IPS DF 6.9 (cell line): ENCODE results near the gene MAST4.
A peak's percentile ranks its signal among the peaks of the same experiment; 100 is the strongest.

Experiments
- DNase-seq: peaks from one replicate; pipeline ENCODE4 v3.0.0-alpha.2; 2013; ENCODE audit warnings: low read depth, low spot score
- H3K27ac ChIP-seq: one replicate; pipeline ENCODE4 v1.5.1; 2013; ENCODE audit warnings: low read length, control low read depth
- H3K27me3 ChIP-seq: 2 replicates; pipeline ENCODE4 v1.6.1; 2013; ENCODE audit warnings: mild to moderate bottlenecking, low read length; ENCODE audit not compliant: control insufficient read depth, insufficient read depth
- H3K36me3 ChIP-seq: 2 replicates; pipeline ENCODE4 v1.6.1; 2013; ENCODE audit warnings: low read length; ENCODE audit not compliant: control insufficient read depth, insufficient read depth
- H3K4me1 ChIP-seq: 2 replicates; pipeline ENCODE4 v1.6.1; 2013; ENCODE audit warnings: low read length; ENCODE audit not compliant: control insufficient read depth, insufficient read depth
- H3K4me3 ChIP-seq: 2 replicates; pipeline ENCODE4 v1.5.1; 2013; ENCODE audit warnings: mild to moderate bottlenecking, low read length
- H3K9me3 ChIP-seq: 2 replicates; pipeline ENCODE4 v1.6.1; 2013; ENCODE audit warnings: low read length, inconsistent platforms; ENCODE audit not compliant: control insufficient read depth, insufficient read depth
- WGBS: extraction: QIAGEN DNeasy Blood & Tissue Kit; methylation state at CpG from one replicate; pipeline ENCODE4 v1.1.7; 2013; ENCODE audit warnings: mixed read lengths, missing lambda C conversion rate; ENCODE audit not compliant: insufficient read length, insufficient coverage; 5-methylcytosine and 5-hydroxymethylcytosine counted together

Gene MAST4

GRCh38 chr5:67182301-67182790 is 586.2 kb downstream of the MAST4 start:
- H3K27me3 ChIP-seq, result no peaks in the 10 kb centered on the region
- WGBS, result no CpG with 5 or more reads among the region's 6 CpGs
- no peaks in the 10 kb centered on the region for H3K4me1 ChIP-seq
- DNase-seq, result peak; percentile 27
- no peaks in the 10 kb centered on the region for H3K9me3 ChIP-seq
- no peak overlapping the region for H3K27ac ChIP-seq
- H3K4me3 ChIP-seq, result no peak overlapping the region
- no peaks in the 10 kb centered on the region for H3K36me3 ChIP-seq

GRCh38 chr5:67183859-67184258 is 587.7 kb downstream of the MAST4 start:
- no peaks in the 10 kb centered on the region for H3K4me1 ChIP-seq
- no peak overlapping the region for H3K27ac ChIP-seq
- H3K4me3 ChIP-seq, result no peak overlapping the region
- no peak for DNase-seq
- H3K36me3 ChIP-seq, result no peaks in the 10 kb centered on the region
- H3K27me3 ChIP-seq, result no peaks in the 10 kb centered on the region
- no peaks in the 10 kb centered on the region for H3K9me3 ChIP-seq
- no CpG with 5 or more reads among the region's 3 CpGs for WGBS

- no peak for DNase-seq
- no peak overlapping the region for H3K4me3 ChIP-seq
- H3K27ac ChIP-seq, result no peak overlapping the region
- WGBS, result no CpG with 5 or more reads among the region's 1 CpG
- no peaks in the 10 kb centered on the region for H3K36me3 ChIP-seq
- H3K4me1 ChIP-seq, result no peaks in the 10 kb centered on the region
- no peaks in the 10 kb centered on the region for H3K9me3 ChIP-seq
- no peaks in the 10 kb centered on the region for H3K27me3 ChIP-seq
Observed at GRCh38 chr5:67187006-67187715, 591.0 kb downstream of the MAST4 start.

- Histone ChIP-seq H3K27me3 (no peaks in the 10 kb centered on the region), H3K27ac (no peak overlapping the region), H3K4me1 (no peaks in the 10 kb centered on the region), H3K9me3 (no peaks in the 10 kb centered on the region), H3K4me3 (no peak overlapping the region), H3K36me3 (no peaks in the 10 kb centered on the region)
- DNase-seq, result no peak
- WGBS, result no CpG with 5 or more reads among the region's 7 CpGs
Observed at GRCh38 chr5:67188274-67189078, 592.3 kb downstream of the MAST4 start.

GRCh38 chr5:67189079-67189354 is 592.8 kb downstream of the MAST4 start:
- H3K36me3 ChIP-seq, result no peaks in the 10 kb centered on the region
- no peaks in the 10 kb centered on the region for H3K4me1 ChIP-seq
- no peaks in the 10 kb centered on the region for H3K27me3 ChIP-seq
- H3K4me3 ChIP-seq, result no peak overlapping the region
- H3K9me3 ChIP-seq, result no peaks in the 10 kb centered on the region
- DNase-seq, result no peak
- H3K27ac ChIP-seq, result no peak overlapping the region
- whole genome bisulfite sequencing, result no CpG with 5 or more reads among the region's 3 CpGs

- WGBS, result no CpG with 5 or more reads among the region's 1 CpG
- no peak for DNase-seq
- H3K9me3 ChIP-seq, result no peaks in the 10 kb centered on the region
- no peaks in the 10 kb centered on the region for H3K27me3 ChIP-seq
- H3K36me3 ChIP-seq, result no peaks in the 10 kb centered on the region
- H3K27ac ChIP-seq, result no peak overlapping the region
- no peak overlapping the region for H3K4me3 ChIP-seq
- H3K4me1 ChIP-seq, result no peaks in the 10 kb centered on the region
Observed at GRCh38 chr5:67189931-67190330, 593.7 kb downstream of the MAST4 start.

GRCh38 chr5:67190410-67190809 is 594.2 kb downstream of the MAST4 start:
- no CpG with 5 or more reads among the region's 4 CpGs for WGBS
- no peaks in the 10 kb centered on the region for H3K9me3 ChIP-seq
- H3K36me3 ChIP-seq, result no peaks in the 10 kb centered on the region
- no peaks in the 10 kb centered on the region for H3K27me3 ChIP-seq
- no peaks in the 10 kb centered on the region for H3K4me1 ChIP-seq
- no peak for DNase-seq
- no peak overlapping the region for H3K27ac ChIP-seq
- no peak overlapping the region for H3K4me3 ChIP-seq

- Histone ChIP-seq H3K9me3 (no peaks in the 10 kb centered on the region), H3K27me3 (no peaks in the 10 kb centered on the region), H3K36me3 (no peaks in the 10 kb centered on the region), H3K4me1 (no peaks in the 10 kb centered on the region), H3K4me3 (no peak overlapping the region), H3K27ac (no peak overlapping the region)
- DNase-seq, result no peak
- no CpG with 5 or more reads among the region's 5 CpGs for WGBS
Observed at GRCh38 chr5:67190861-67191260, 594.7 kb downstream of the MAST4 start.

- no CpG with 5 or more reads among the region's 9 CpGs for WGBS
- no peak for DNase-seq
- no peaks in the 10 kb centered on the region for H3K27me3 ChIP-seq
- no peak overlapping the region for H3K27ac ChIP-seq
- H3K4me1 ChIP-seq, result no peaks in the 10 kb centered on the region
- no peak overlapping the region for H3K4me3 ChIP-seq
- no peaks in the 10 kb centered on the region for H3K36me3 ChIP-seq
- no peaks in the 10 kb centered on the region for H3K9me3 ChIP-seq
Observed at GRCh38 chr5:67192719-67193438, 596.7 kb downstream of the MAST4 start.

GRCh38 chr5:67193439-67193807 is 597.2 kb downstream of the MAST4 start:
- no peaks in the 10 kb centered on the region for H3K9me3 ChIP-seq
- H3K4me1 ChIP-seq, result no peaks in the 10 kb centered on the region
- H3K27ac ChIP-seq, result no peak overlapping the region
- H3K36me3 ChIP-seq, result no peaks in the 10 kb centered on the region
- H3K4me3 ChIP-seq, result no peak overlapping the region
- DNase-seq, result no peak
- H3K27me3 ChIP-seq, result no peaks in the 10 kb centered on the region
- WGBS, result no CpG with 5 or more reads among the region's 2 CpGs
